ENCODE data around the gene SLC45A2. TPM values are rescaled to one million over a fixed set of nuclear protein-coding genes. Genes with fewer than 3 reads are reported as not detected.
A peak's percentile ranks its signal among the peaks of the same experiment; 100 is the strongest.
"Not testable (repeated sequence)": the region's sequence is repeated elsewhere in the genome, so short reads cannot be mapped to it uniquely, and the experiment has no call there.

The SLC45A2 gene
- total RNA-seq, 2 experiments from 2014 or later: not detected

DNA sequence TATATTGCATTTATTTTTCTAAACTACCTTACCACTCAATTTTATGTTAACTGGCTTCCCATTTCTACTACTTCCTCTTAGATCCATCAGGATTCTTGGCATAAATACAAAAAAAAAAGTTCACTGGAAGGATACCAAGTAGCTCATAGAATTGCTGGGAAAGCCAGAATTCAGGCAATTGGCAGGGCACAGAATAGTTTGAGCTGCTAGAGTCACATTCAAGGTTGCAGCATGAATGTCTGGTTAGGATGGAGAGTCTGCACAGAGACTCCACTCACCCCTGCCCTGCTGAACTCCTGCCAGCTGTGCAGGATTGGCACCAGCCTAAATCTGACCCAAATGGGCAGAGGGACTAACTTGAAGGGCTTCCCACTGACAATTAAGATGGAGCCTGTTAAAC is 28.3 kb upstream of the SLC45A2 start:
- intact Hi-C loops (cut with DNase I, micrococcal nuclease): no loop called here
- Histone ChIP-seq H3K36me3 (ENCODE audit: insufficient read depth, low read length) (no peaks in the 10 kb centered on the region), H3K9me3 (ENCODE audit: control insufficient read depth in 1 of 2, insufficient read depth in 1 of 2, low read length in 2 of 2) (no peaks in the 10 kb centered on the region), H3K4me3 (ENCODE audit: low read length) (no peak overlapping the region), H3K27ac (ENCODE audit: low read depth in 1 of 2, low read length in 2 of 2) (no peak overlapping the region), H3K27me3 (ENCODE audit: control insufficient read depth in 1 of 2, insufficient read depth in 2 of 2, low read length in 2 of 2) (no peaks in the 10 kb centered on the region), H3K4me1 (ENCODE audit: insufficient read depth, low read length) (no peaks in the 10 kb centered on the region)
- H3K27ac Mint-ChIP-seq: no peak overlapping the region
- peaks cover 9% of the 10 kb centered on the region for H3K36me3 Mint-ChIP-seq (ENCODE audit: low read depth)
- POLR2A ChIA-PET: interaction anchor here (0.7 kb wide), 1 partner anchor 1865 kb away, joined by 3 read pairs; no protein-coding TSS in a partner anchor
- H3K27me3 Mint-ChIP-seq: no peaks in the 10 kb centered on the region
- CTCF ChIA-PET: interaction anchor here (0.6 kb wide), 1 partner anchor 880 kb away, joined by 4 read pairs; no protein-coding TSS in a partner anchor
- ATAC-seq (ENCODE audit: poor library complexity) (no peak), DNase-seq (no peak)
- H3K4me3 Mint-ChIP-seq: no peak overlapping the region
- H3K4me1 Mint-ChIP-seq (ENCODE audit: low read depth): peaks cover 17% of the 10 kb centered on the region
- TF ChIP-seq, protein P1, sequence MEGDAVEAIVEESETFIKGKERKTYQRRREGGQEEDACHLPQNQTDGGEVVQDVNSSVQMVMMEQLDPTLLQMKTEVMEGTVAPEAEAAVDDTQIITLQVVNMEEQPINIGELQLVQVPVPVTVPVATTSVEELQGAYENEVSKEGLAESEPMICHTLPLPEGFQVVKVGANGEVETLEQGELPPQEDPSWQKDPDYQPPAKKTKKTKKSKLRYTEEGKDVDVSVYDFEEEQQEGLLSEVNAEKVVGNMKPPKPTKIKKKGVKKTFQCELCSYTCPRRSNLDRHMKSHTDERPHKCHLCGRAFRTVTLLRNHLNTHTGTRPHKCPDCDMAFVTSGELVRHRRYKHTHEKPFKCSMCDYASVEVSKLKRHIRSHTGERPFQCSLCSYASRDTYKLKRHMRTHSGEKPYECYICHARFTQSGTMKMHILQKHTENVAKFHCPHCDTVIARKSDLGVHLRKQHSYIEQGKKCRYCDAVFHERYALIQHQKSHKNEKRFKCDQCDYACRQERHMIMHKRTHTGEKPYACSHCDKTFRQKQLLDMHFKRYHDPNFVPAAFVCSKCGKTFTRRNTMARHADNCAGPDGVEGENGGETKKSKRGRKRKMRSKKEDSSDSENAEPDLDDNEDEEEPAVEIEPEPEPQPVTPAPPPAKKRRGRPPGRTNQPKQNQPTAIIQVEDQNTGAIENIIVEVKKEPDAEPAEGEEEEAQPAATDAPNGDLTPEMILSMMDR (IDR thresholded peaks at IDR 0.05): no peak
- H3K9me3 Mint-ChIP-seq: no peaks in the 10 kb centered on the region

GRCh38 chr5:34011536-34011935 is 27.0 kb upstream of the SLC45A2 start:
- Mint-ChIP-seq H3K36me3 (ENCODE audit: low read depth) (peaks cover 9% of the 10 kb centered on the region), H3K27me3 (no peaks in the 10 kb centered on the region), H3K4me1 (ENCODE audit: low read depth) (peaks cover 27% of the 10 kb centered on the region), H3K9me3 (no peaks in the 10 kb centered on the region), H3K4me3 (no peak overlapping the region), H3K27ac (no peak overlapping the region)
- H3K27ac ChIP-seq (ENCODE audit: low read depth in 1 of 2, low read length in 2 of 2): no peak overlapping the region
- H3K4me3 ChIP-seq (ENCODE audit: low read length): no peak overlapping the region
- H3K27me3 ChIP-seq (ENCODE audit: control insufficient read depth in 1 of 2, insufficient read depth in 2 of 2, low read length in 2 of 2): no peaks in the 10 kb centered on the region
- DNase-seq: no peak
- TF ChIP-seq, protein P1 (IDR thresholded peaks at IDR 0.05): no peak
- intact Hi-C loops (cut with DNase I, micrococcal nuclease): no loop called here
- POLR2A ChIA-PET: no interaction called here
- peaks cover 9% of the 10 kb centered on the region for H3K4me1 ChIP-seq (ENCODE audit: insufficient read depth, low read length)
- no peaks in the 10 kb centered on the region for H3K9me3 ChIP-seq (ENCODE audit: control insufficient read depth in 1 of 2, insufficient read depth in 1 of 2, low read length in 2 of 2)
- CTCF ChIA-PET: no interaction called here
- ATAC-seq (ENCODE audit: poor library complexity): no peak
- no peaks in the 10 kb centered on the region for H3K36me3 ChIP-seq (ENCODE audit: insufficient read depth, low read length)

DNA sequence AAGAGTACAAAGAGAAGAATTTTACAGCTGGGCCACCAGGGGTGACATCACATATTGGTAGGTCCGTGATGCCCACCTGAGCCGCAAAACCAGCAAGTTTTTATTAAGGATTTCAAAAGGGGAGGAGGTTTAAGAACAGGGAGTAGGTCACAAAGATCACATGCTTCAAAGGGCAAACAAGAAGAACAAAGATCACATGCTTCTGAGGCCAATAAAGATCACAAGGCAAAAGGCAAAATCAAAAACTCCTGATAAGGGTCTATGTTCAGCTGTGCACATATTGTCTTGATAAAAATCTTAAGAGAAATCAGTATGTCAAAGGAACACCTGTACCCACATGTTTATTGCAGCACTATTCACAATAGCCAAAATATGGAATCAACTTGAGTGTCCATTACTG is 25.7 kb upstream of the SLC45A2 start:
- H3K4me1 Mint-ChIP-seq (ENCODE audit: low read depth): peaks cover 38% of the 10 kb centered on the region
- peaks cover 13% of the 10 kb centered on the region for H3K36me3 Mint-ChIP-seq (ENCODE audit: low read depth)
- POLR2A ChIA-PET; H3K27ac ChIP-seq (ENCODE audit: low read depth in 1 of 2, low read length in 2 of 2); H3K4me1 ChIP-seq (ENCODE audit: insufficient read depth, low read length); H3K27me3 ChIP-seq (ENCODE audit: control insufficient read depth in 1 of 2, insufficient read depth in 2 of 2, low read length in 2 of 2); H3K4me3 Mint-ChIP-seq; H3K9me3 ChIP-seq (ENCODE audit: control insufficient read depth in 1 of 2, insufficient read depth in 1 of 2, low read length in 2 of 2); H3K36me3 ChIP-seq (ENCODE audit: insufficient read depth, low read length); DNase-seq; intact Hi-C loops (cut with DNase I, micrococcal nuclease); CTCF ChIA-PET; H3K9me3 Mint-ChIP-seq; H3K4me3 ChIP-seq (ENCODE audit: low read length); ATAC-seq (ENCODE audit: poor library complexity); H3K27me3 Mint-ChIP-seq: not testable (repeated sequence)
- H3K27ac Mint-ChIP-seq: peak overlapping the region; percentile 95

- Histone ChIP-seq H3K9me3 (ENCODE audit: control insufficient read depth in 1 of 2, insufficient read depth in 1 of 2, low read length in 2 of 2) (no peaks in the 10 kb centered on the region), H3K27ac (ENCODE audit: low read depth in 1 of 2, low read length in 2 of 2) (no peak overlapping the region), H3K4me1 (ENCODE audit: insufficient read depth, low read length) (peaks cover 9% of the 10 kb centered on the region), H3K36me3 (ENCODE audit: insufficient read depth, low read length) (no peaks in the 10 kb centered on the region), H3K4me3 (ENCODE audit: low read length) (no peak overlapping the region), H3K27me3 (ENCODE audit: control insufficient read depth in 1 of 2, insufficient read depth in 2 of 2, low read length in 2 of 2) (no peaks in the 10 kb centered on the region)
- ATAC-seq (ENCODE audit: poor library complexity): no peak
- TF ChIP-seq, protein P1 (IDR thresholded peaks at IDR 0.05): no peak
- peaks cover 18% of the 10 kb centered on the region for H3K36me3 Mint-ChIP-seq (ENCODE audit: low read depth)
- ChIA-PET POLR2A (interaction anchor here (2.3 kb wide), 2 partner anchors 12 to 13 kb away, joined by 15 to 18 read pairs; no protein-coding TSS in a partner anchor), CTCF (no interaction called here)
- H3K9me3 Mint-ChIP-seq: no peaks in the 10 kb centered on the region
- H3K27me3 Mint-ChIP-seq: no peaks in the 10 kb centered on the region
- peak overlapping the region; percentile 95 for H3K27ac Mint-ChIP-seq
- H3K4me1 Mint-ChIP-seq (ENCODE audit: low read depth): peaks cover 41% of the 10 kb centered on the region
- intact Hi-C loops (cut with DNase I, micrococcal nuclease): loop anchor here (2.0 to 10.0 kb wide), 6 partner anchors 569 to 1837 kb away; partner anchors contain the start of genes BRIX1 (in 1 of the 2), GOLPH3 (in 1 of the 2), RAD1 (in 1 of the 2) and TARS1 (in 1 of the 2)
- peak overlapping the region; percentile 96 for H3K4me3 Mint-ChIP-seq
- no peak for DNase-seq
Observed at GRCh38 chr5:34009610-34010009, 25.1 kb upstream of the SLC45A2 start.
